ENCODE data around the gene KIAA1755.
"Not testable (repeated sequence)": the region's sequence is repeated elsewhere in the genome, so short reads cannot be mapped to it uniquely, and the experiment has no call there.

The KIAA1755 gene

GRCh38 chr20:38262931-38263330 is 2.4 kb upstream of the KIAA1755 start:
- DNase-seq: no peak

- DNase-seq: no peak
Measured at GRCh38 chr20:38261054-38261390, 487 bp upstream of the KIAA1755 start.

GRCh38 chr20:38260025-38260377 is 534 bp downstream of the KIAA1755 start:
- DNase-seq: no peak

GRCh38 chr20:38258545-38259215 is 1.9 kb downstream of the KIAA1755 start:
- DNase-seq: no peak

- no peak for DNase-seq
Measured at GRCh38 chr20:38256966-38257365, 3.6 kb downstream of the KIAA1755 start.

DNA sequence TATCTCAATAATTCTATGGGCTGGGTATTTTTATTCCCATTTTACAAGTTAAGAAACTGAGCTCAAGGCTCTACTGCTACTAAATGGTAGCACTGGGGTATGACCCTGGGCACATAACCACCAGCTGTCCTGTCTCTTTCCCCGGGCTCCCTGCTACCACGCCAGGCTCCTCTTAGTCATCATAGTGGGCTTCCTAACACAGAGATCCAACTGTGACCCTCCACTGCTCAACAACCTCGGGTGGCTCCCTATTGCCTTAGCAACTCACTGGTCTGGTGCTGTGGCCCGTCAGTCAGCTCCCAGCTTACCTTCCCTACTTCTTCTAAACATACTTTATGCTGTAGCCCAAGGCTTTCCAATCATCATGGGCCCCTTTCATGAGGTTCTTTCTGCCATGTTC is 4.5 kb downstream of the KIAA1755 start:
- no peak for DNase-seq

GRCh38 chr20:38255393-38255792 is 5.1 kb downstream of the KIAA1755 start:
- DNase-seq: no peak

GRCh38 chr20:38254621-38255020 is 5.9 kb downstream of the KIAA1755 start:
- DNase-seq: not testable (repeated sequence)

DNA sequence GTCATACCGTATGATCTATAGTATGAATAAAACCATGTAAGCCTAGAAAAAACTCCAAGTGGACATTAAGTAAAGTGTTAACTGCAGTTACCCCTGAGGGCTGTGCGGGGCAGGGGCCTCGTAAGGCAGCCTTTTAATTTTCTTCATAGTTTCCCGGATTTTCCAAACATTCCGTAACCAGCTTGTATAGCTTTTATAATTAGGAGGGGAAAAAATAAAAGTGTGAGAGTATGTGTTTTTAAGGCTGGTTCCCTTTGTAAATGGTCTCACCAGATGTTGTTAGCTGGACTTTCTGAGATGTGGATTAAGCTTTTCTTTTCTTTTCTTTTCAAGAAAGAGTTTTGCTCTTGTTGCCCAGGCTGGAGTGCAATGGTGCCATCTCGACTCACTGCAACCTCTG is 7.0 kb downstream of the KIAA1755 start:
- no peak for DNase-seq

GRCh38 chr20:38252292-38253288 is 7.9 kb downstream of the KIAA1755 start:
- DNase-seq: no peak

- DNase-seq: not testable (repeated sequence)
Measured at GRCh38 chr20:38251441-38251840, 9.1 kb downstream of the KIAA1755 start.

- DNase-seq: no peak
Measured at GRCh38 chr20:38250609-38251008, 9.9 kb downstream of the KIAA1755 start.

GRCh38 chr20:38249536-38250310 is 10.8 kb downstream of the KIAA1755 start:
- no peak for DNase-seq

GRCh38 chr20:38248133-38248532 is 12.4 kb downstream of the KIAA1755 start:
- no peak for DNase-seq

DNA sequence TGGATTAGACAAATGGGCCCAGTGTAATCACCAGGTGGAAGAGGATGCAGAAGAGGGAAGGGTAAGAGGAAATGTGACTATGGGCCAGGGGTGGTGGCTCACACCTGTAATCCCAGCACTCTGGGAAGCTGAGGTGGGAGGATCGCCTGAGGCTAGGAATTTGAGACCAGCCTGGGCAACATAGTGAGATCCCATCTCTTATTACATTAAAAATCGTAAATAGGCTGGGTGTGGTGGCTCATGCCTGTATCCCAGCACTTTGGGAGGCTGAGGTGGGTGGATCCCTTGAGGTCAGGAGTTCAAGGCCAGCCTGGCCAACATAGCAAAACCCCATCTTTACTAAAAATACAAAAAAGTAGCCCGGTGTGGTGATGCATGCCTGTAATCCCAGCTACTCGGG is 12.8 kb downstream of the KIAA1755 start:
- DNase-seq: not testable (repeated sequence)

DNA sequence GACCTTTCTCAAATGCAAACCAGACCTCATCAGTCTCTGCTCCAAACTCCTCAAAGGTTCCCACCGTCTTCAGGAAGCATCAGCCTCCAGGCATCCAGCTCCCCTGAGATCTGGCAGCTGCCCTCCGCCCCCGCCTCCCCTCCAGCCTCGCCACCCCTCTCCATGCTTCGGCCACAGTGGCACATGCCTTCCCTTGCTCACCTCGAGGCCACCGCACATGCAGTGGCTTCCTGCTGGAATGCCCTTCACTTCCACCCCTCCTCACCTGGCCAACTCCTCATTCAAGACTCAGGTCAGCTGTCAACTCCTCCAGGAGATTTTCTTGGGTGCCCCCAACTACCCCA is 13.4 kb downstream of the KIAA1755 start:
- no peak for DNase-seq

DNA sequence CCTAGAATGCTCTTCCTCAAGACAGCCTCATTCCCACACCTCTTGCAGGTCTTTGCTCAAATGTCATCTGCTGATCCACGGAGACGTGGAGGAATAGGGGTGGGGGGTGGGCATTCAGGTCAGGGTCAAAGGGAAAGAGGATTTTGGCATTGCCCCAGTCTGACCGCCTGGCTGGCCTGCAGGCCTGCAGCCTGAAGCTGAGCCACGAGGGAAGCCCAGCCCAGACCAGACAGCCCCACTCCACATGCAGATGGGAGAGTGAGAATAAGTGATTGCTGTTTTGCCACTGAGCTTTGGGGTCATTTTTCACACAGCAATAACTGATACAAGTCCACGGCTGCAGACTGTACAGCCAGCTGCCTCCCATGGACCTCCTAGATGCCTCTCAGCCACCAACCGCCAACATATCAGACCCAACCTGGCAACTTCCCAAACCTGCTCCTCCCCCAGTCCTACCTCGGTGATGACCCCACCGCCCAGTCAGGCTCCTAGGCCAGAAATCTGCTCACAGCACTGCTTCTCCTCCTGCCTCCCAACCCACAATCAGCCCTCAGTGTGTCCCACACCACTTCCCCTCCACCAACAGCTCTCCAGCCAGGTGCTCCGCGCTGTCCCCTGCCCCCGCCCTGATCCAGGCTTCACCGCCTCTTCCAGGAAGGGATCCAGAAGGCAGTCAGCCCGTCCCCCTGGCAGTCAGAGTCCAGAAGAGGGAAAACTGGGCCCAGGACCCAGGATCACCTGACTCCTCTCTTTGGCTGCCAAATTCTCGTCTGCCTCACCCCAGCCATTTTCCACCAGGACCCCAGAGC is 14.0 kb downstream of the KIAA1755 start:
- peak; percentile 8 for DNase-seq

DNA sequence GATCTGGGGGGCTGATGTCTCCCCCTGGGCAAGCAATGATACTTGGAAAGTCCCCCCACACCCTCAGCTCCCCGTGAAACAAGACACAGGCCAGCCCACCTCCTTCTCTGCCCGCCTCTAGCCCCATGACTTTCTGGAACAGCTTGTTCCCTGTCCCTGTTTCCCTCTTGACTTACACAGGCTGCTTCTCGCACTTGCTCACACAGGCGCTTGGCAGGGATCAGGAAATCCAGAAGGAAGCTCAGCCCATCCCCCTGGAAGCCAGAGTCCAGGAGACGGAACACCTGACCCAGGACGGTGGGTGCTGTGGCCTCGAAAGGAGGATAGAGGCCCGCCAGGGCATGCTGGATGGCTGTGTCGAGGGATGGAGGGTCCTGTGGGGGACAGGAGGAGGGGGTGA is 14.8 kb downstream of the KIAA1755 start:
- no peak for DNase-seq

DNA sequence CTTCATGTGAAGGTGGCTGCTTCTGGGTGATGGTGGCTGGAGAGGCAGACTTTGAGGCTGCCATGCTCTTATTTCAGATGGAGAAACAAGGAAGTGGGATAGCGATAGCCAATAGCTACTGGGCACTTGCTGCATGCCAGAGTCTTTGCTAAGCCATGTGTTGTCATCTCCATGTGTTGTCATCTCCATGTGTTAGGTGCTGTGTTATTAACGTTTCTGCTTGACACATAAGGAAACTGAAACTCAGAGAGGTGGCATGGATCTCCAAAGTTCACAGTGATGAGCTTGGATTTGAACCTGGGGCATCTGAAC is 16.9 kb downstream of the KIAA1755 start:
- no peak for DNase-seq

DNA sequence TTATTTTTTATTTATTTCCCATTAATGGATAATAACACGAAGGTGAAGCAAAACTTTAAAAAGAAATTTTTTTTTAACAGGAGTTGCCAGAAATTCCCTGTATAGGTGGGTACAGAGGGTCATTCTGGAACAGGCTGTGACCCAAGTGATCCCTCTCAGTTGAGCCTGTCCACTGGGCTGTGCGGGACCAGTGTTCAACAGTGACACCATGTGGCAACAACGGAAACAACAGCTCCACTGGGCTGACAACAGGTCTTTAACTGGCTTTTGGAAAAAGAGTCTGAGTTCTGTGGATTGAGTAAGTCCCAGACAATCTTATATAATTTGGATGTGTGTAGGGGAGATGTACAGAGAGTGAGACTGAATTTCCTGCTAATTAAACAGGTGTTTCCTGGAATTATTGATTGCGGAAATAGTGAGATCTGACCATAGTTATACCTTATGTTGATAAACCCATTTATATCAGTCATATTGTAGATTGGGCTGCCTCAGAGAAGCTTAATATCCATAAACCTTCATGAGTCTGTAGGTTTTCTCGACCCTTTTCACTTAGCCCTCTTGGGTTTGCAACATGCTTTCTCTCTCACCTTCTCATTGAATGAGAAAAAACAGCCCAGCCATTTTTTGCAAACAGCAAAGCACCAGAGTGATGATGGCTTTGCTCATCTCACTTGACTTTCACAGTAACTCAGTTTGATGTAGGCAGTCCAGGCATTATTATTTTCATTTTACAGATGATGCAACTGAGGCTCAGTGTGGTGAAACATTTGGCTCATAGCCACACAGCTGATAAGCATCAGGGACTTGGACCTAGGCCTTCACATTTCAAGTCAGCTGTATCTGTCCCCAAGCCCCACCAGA is 17.5 kb downstream of the KIAA1755 start:
- DNase-seq: no peak

GRCh38 chr20:38241201-38241600 is 19.3 kb downstream of the KIAA1755 start:
- no peak for DNase-seq

DNA sequence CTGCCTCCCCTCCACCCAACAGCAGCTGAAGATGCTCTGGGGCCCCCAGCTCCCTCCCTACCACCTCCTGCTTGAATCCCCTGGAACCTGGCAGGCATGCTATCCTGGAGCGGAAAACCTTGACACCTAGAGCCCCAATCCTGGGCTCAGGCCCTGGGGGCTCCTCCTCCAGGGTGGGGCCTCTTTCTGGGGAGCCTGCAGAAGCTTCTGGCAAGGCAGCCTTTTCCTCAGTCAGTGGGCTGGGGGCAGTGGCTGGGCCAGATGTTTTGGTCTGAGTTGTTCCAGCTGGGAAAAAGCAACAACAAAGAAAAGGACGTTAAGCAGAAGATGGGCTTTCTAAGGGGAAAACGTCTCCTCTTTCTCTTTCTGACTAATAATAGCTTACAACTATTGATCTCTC is 21.1 kb downstream of the KIAA1755 start:
- no peak for DNase-seq

Data from NCI-H2029 treated with DMSO at 0.1 percent for 48 hours (cell line).